NCI-H345 (cell line): Measurements from ENCODE around the gene CDH15.
"Not testable (repeated sequence)": the region's sequence is repeated elsewhere in the genome, so short reads cannot be mapped to it uniquely, and the experiment has no call there.

ENCODE experiments used
- DNase-seq: peaks from one replicate; lab custom pipeline; 2025; lab: John Stamatoyannopoulos, UW

CDH15 gene

GRCh38 chr16:89155851-89156739 is 15.5 kb upstream of the CDH15 start:
- no peak for DNase-seq

- DNase-seq: no peak
Measured at GRCh38 chr16:89156740-89157645, 14.6 kb upstream of the CDH15 start.

DNA sequence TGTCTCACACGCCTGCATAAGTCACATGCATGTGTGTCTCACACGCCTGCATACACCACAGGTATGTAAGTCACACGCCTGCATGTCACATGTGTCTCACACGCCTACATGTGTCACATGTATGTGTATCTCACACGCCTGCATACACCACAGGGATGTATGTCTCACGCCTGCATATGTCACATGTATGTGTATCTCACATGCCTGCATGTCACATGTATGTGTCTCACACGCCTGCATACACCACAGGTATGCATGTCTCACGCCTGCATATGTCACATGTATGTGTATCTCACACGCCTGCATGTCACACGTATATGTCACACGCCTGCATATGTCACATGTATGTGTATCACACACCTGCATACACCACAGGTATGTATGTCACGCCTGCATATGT is 13.8 kb upstream of the CDH15 start:
- no peak for DNase-seq

GRCh38 chr16:89159066-89159849 is 12.3 kb upstream of the CDH15 start:
- no peak for DNase-seq

DNA sequence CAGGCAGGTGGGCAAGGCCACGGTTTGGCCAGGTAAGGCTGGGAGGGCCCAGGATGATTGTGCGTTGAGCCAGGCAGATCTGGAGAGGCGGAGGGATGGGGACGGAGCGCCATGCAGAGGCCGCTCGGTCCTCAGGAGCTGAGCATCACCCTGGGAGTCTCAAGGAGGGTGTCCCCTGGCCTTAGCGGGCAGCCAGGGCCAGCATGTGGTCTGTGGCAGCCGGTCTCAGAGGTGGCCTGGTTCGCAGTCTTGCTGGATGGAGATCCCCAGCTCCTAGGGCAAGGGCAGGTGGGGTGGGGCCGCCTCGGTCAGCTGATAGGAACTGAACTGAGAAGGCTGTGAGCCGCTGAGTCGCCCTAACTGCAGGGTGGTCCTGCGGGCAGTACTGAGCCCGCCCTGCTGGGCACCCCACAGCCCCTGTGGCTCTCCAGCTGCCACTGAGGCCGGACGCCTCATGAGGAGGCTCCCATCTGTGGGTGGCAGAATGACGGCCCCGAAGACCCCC is 11.6 kb upstream of the CDH15 start:
- no peak for DNase-seq

DNA sequence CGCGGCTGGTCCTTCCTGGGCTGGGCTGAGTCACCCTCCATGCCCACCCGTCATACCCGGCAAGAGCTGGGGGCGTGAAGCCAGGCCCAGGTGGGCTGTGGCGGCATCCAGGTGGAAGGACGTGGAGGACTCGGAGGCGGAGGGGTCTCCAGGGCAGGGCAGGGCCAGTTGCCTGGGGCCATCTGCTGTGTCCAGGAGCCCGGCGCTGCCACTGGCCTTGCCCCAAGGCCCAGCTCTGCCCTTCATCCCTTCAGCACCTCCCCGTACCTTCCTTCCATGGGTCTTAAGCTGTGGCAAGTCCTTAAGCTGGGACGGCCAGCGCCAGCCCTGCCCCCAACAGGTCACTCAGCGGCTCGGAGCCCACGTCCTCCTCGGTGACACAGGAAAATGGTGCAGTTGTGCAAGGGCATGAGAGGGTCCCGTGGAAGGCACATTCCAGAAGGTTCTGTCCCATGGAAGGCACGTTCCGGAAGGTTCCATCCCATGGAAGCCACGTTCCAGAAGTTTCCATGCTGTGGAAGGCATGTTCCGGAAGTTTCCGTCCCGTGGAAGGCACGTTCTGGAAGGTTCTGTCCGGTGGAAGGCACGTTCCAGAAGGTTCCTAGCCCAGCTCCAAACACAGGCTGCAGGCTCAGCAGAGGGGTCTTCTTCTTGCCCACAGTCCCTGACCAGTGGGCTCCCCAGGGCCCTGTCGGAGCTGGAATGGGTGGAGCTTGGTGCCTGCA is 10.4 kb upstream of the CDH15 start:
- no peak for DNase-seq

GRCh38 chr16:89161763-89162713 is 9.5 kb upstream of the CDH15 start:
- DNase-seq: no peak

GRCh38 chr16:89163297-89163696 is 8.3 kb upstream of the CDH15 start:
- DNase-seq: no peak

DNA sequence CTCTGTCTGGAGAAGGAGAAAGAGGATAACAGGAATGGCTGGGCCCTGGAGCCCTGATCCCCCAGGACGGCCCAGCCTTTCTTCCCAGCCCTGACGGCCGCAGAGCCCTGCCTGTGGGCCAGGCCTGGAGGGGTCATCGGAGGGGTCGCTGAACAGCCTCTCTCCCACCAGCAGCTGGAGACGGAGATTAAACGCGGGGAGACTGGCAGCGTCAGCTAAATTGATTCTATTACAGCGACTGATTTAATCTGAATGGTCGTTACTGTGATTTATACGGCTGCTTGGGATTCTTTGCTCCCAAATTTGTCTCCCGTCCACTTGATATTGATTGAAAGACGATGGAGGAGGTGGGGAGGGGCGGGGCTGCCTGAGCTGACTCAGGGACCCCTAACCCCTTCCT is 7.1 kb upstream of the CDH15 start:
- no peak for DNase-seq

DNA sequence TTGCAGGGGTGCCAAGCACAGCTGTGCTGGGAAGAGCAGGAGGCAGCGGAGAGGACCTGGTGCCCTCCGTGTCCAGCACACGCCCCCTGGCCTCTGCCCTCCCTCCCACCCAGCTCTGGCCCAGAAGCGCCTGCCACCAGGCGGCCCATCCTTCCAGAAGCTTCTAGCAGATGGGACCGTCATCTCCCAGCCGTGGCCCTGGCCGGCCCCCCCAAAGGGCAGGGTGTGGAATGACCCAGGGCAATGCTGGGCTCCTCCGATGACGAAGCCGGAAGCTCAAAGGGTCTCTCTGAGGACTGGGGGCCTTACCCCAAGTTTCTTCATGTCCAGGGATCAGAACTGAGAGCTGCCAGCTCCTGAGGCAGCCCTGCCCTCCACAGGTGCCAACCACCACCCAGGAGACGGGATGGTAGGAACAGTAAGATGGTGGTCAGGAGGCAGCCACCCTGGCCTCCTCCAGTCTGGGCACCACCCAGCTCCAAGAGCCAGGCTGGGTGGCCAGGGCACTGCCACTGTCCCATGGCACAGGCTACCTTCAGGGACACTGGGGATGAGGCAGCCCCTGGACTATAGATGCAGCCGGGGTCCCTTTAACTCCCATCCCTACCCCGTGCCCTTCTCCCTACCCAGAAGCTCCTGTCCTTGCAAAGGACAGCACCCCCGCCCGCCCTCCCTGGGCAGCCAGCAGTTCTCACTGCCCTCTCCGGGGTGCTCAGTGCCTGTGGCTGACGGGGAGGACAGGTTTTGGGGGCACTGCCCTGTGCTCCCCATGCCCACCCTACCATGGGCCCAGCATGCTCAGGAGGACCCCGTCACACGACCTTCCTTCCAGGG is 6.5 kb upstream of the CDH15 start:
- DNase-seq: no peak

DNA sequence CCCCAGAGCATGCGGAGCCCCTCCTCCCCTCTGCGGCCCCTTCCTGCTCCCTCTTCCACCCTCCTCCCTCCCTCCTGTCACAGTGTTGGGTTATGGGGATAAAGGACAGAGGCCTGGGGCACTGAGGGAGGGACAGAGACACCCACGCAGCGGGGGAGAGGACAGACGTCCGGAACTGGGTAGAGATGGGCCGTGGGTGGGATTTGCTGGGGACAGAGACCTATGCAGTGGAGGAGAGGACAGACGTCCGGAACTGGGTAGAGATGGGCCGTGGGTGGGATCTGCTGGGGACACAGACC is 5.9 kb upstream of the CDH15 start:
- DNase-seq: not testable (repeated sequence)

- DNase-seq: no peak
Measured at GRCh38 chr16:89166696-89167424, 4.7 kb upstream of the CDH15 start.

GRCh38 chr16:89167425-89167941 is 4.1 kb upstream of the CDH15 start:
- peak; percentile 57 for DNase-seq

DNA sequence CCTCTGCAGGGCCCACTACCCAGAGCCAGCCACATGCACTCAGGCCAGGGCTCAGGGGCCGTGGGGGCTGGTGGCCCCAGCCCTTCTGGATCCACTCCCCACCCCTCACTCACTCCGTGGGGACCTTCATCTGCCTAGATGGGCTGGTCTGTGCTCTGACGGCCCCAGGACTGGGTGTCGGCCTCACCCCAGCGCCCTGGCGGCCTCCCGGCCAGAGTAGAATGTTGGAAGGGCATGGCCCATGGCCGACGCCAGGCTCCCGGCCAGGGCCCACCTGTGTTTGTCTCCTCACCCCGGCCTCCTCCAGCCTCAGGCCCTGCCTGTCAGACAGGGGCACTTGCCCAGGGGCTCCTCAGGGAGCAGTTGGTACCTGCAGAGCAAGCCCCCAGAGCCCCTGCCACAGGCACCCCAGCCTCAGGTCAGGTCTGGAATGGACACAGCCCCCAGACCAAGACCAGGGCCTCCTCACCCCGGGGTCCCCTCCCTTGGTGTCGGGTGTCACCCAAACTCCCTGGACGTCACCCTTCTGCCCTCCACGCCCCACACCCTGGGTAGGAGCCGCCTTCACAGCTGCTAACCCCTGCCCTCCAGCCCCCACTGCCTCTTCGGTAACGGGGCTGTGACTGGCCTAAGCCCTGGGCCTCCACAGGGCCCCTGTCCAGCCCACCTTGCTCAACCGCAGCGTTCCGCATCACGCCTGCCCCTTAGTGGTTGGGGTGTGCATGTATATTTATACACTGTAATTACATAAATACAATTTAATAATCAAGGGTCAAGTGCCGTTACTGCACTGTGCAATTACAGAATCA is 3.0 kb upstream of the CDH15 start:
- DNase-seq: no peak

GRCh38 chr16:89169778-89170177 is 1.8 kb upstream of the CDH15 start:
- DNase-seq: no peak

DNA sequence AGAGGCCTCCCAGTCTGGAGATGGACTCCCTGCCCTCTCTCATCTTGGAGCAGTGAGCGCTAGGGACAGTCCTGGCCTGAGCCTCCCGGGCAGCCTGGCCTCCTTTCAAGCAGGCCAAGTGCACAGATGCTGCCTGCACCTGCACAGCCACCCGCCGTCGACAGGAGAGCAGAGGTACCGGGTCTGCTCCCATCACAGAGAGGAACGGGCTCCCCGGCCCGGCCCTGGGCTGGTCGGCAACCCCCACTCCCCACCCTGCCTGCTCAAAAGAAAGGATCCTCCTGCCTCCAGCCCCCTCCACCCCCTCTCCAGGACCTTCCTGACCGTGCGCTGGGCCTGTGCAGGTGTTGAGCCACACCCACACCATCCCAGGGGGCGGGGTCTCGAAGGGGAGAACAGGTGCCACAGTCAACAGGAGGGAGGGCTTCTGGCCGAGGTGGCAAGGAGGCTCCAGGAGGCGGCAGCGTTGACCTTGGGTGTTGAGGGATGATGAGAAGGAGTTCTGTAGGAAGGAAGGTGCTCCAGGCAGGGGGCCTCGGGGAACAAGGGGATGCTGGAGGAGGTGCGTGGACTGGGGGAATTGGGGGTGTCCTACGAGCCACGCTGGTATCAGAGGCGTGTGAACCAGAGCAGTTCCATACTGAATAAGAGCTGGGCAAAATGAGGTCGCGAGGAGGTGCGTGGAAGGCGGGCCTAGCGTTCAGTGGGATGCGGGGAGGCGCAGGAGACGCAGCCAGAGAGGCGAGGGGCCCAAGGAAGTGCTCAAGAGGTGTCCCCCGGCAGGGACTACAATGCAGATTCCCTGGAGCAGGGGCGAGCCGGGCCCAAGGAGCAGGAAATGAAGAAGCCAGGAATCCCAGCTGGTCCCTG is 967 bp upstream of the CDH15 start:
- DNase-seq: peak; percentile 61

- DNase-seq: no peak
Measured at GRCh38 chr16:89172171-89172527, 601 bp downstream of the CDH15 start.
